HFF-Myc (cell line): ENCODE measurements around the gene EREG.

Source experiments
- DNase-seq: peaks from one replicate; pipeline ENCODE4 v3.0.0-alpha.2; 2011; ENCODE audit warnings: low read depth; ENCODE audit errors: extremely low read depth
- H3K4me3 ChIP-seq: replicated peaks from 2 replicates; pipeline ENCODE4 v1.5.1; 2011; ENCODE audit warnings: low read depth, mild to moderate bottlenecking, control low read depth, low read length
- TF ChIP-seq, protein P1 (sequence below): IDR thresholded peaks from 2 replicates; pipeline ENCODE4 v1.5.1; 2012; ENCODE audit warnings: mild to moderate bottlenecking, low read depth, low read length, control low read depth; ENCODE audit errors: missing control alignments

The EREG gene

DNA sequence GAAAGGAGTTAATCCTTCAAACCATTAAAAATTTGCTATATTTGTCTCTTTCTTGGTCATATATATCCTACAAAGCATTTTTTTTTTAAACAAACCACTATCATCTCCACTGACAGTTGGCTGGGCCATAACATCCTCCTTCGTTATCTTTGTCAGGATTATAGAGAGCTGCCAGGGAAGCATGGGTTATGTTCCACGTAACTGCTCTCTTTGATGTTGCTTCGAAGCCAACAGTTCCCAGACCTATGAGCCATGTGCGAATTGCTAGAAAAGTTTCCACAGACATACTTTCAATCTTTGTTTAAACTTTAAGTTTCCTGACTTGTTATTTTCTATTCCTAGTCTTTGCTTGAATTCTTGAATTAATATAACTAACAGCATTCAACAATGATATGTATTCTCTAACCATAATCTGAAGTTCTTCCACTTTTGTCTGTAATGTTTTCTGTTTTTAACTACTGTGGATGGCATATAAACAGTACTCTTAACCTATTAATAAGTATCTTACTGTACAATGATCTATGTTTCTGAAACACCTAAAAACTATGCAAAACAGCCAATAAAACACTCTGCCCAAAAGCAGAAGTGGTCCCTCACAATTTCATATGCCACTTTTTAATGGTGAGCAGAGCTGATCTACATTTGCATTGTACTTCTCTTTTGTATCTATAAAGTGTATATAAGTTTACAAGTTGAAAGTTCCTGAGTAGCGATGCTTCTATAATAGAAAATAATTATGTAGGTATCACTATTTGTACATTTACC, 37.9 kb downstream of the EREG start:
- DNase-seq = no peak
- no peak overlapping the region for H3K4me3 ChIP-seq
- TF ChIP-seq, protein P1, sequence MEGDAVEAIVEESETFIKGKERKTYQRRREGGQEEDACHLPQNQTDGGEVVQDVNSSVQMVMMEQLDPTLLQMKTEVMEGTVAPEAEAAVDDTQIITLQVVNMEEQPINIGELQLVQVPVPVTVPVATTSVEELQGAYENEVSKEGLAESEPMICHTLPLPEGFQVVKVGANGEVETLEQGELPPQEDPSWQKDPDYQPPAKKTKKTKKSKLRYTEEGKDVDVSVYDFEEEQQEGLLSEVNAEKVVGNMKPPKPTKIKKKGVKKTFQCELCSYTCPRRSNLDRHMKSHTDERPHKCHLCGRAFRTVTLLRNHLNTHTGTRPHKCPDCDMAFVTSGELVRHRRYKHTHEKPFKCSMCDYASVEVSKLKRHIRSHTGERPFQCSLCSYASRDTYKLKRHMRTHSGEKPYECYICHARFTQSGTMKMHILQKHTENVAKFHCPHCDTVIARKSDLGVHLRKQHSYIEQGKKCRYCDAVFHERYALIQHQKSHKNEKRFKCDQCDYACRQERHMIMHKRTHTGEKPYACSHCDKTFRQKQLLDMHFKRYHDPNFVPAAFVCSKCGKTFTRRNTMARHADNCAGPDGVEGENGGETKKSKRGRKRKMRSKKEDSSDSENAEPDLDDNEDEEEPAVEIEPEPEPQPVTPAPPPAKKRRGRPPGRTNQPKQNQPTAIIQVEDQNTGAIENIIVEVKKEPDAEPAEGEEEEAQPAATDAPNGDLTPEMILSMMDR = no peak

DNA sequence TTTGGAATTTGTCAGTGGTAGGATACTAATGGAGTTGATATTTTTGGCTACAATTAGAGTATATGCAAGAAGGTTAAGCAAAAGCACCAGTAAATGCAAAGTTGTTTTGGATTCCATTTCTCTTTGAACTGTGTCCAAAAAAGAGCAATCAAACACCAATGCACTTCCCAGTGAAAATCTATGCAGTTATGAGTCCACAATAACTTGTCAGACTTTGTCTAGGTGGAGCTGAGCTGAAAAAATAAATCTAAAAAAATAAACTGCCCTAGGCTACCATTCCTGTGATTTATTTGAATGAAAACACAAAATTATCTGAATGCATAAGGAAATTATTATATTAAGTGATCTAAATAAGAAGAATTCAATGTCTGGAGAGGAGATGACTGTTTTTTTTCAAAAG, 42.9 kb downstream of the EREG start:
- no peak for DNase-seq
- H3K4me3 ChIP-seq = no peak overlapping the region
- TF ChIP-seq, protein P1 = no peak

DNA sequence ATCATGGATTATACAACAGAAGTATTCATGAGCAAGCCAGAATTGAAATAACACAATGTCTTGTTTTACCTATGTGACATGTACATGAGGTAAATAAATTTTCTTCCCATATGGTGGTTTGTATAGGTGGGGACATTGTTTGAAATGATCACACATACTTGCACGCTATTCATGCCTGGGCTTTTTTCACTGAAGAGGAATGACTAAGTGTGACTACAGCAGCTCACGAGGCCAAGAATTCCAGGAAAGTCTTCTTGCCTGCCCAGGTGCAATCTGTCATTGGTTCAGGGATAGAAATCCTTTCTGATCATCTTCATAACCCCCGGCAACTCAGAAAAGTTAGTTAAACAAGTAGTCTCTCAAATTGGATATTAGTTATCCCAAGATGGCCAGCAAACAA, 43.7 kb downstream of the EREG start:
- no peak overlapping the region for H3K4me3 ChIP-seq
- TF ChIP-seq, protein P1 = no peak
- no peak for DNase-seq

DNA sequence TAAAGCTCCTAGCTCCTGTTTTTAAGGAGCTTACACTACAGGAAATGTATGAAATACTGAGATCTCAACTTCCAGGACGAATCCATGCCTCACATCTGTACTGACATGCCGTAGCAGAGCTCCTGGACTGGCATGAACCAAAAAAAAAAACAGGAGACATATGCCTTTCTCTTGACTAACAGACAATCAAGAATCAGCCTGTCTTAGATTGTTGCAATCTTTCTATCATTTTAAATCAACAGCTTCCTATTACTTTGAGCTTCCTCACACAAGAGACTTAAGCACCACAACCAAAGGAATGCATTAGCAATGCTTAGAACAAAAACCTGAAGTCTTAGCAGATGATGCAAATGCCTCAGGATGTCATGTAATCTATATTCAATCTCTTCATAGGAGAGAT, 45.3 kb downstream of the EREG start:
- no peak for DNase-seq
- H3K4me3 ChIP-seq = no peak overlapping the region
- TF ChIP-seq, protein P1 = no peak

DNA sequence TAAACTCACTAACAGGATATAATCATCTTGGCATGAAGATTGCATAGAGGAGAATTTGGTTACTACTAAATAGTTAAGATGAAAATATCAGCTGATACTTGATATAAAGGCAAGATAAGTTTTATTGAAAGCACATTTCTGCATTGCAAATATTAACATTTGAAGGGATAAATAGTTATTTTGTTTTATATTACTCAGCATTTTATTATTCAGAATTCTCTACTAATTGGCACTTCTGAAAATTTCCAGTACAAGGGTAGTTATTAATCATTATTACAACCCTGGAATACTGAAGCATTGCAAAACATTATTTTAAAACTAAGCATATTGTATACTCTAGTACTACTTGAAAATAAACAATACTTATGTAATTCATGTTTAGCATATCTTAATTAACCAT, 47.3 kb downstream of the EREG start:
- no peak for DNase-seq
- H3K4me3 ChIP-seq = no peak overlapping the region
- TF ChIP-seq, protein P1 = no peak

DNA sequence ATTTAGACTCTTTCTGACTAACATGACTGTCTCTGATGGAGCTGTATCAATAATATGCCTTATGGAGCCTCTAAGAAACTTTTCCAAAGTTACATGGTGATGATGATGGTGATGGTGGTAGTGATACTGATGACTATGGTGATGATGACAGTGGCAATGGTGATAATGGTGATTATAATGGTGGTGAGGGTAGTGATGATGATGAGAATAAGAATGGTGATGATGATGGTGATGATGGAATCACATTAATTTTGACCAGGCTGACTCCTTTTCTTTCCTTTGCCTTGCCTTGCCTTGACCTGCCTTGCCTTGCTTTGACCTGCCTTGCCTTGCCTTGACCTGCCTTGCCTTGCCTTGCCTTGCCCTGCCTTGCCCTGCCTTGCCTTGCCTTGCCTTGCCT, 48.3 kb downstream of the EREG start:
- TF ChIP-seq, protein P1 = no peak

More for the DNA sequence above, 48.3 kb downstream of the EREG start:
- DNase-seq = no peak
- no peak overlapping the region for H3K4me3 ChIP-seq
